B cell (primary cell): ENCODE data around the gene C16orf54. TPM values are rescaled to one million over a fixed set of nuclear protein-coding genes. Genes with fewer than 3 reads are reported as not detected.

Experiments
- ATAC-seq: fragments of 200-7000 bp; cut with Tn5 transposase; one replicate; pipeline ENCODE4 v1.10.0; 2021; ENCODE audit warnings: low read depth, mild to moderate bottlenecking, moderate number of reproducible peaks, moderate library complexity
- CTCF ChIA-PET: fragments of 350-600 bp; sonication (Branson Sonifier 250); formaldehyde crosslinking; loops from one replicate; lab custom pipeline; 2021; ENCODE audit warnings: antibody characterized with exemption, inconsistent platforms; lab: Charles Lee
- POLR2A ChIA-PET: fragments of 350-600 bp; sonication (Branson Sonifier 250); formaldehyde crosslinking; loops from one replicate; lab custom pipeline; 2021; ENCODE audit warnings: antibody characterized with exemption; lab: Charles Lee
- DNase-seq: peaks from one replicate; pipeline ENCODE4 v3.0.0; 2013
- H2AFZ ChIP-seq: 2 replicates; pipeline ENCODE4 v1.6.1; 2012; ENCODE audit warnings: mild to moderate bottlenecking, low read depth, low read length; ENCODE audit not compliant: insufficient read depth, poor library complexity, severe bottlenecking
- H3K27ac ChIP-seq, 2 donors: 1 replicate in 1 of 2; 2 replicates in 1 of 2; pipeline ENCODE4 v1.5.1; 2012 to 2013; ENCODE audit warnings: low read length in 2 of 2, mild to moderate bottlenecking in 2 of 2, moderate library complexity in 1 of 2
- H3K27me3 ChIP-seq, 4 experiments: fragments of 200-600 bp in 1 of 4; sonication (generic) in 1 of 4; replicated peaks in 1 of 4; 1 replicate in 2 of 4; 2 replicates in 2 of 4; pipeline versions ENCODE4 v1.6.1 to v1.7.0; 2013 to 2016; ENCODE audit warnings: low read length in 3 of 4, mild to moderate bottlenecking in 2 of 4, mixed read lengths in 1 of 4, moderate library complexity in 1 of 4; ENCODE audit not compliant: insufficient read depth in 4 of 4, control insufficient read depth in 3 of 4; ENCODE audit errors: control extremely low read depth in 1 of 4
- H3K36me3 ChIP-seq, 2 experiments: replicated peaks in 1 of 2; 1 replicate in 1 of 2; 2 replicates in 1 of 2; pipeline versions ENCODE4 v1.6.1 to v1.7.1; 2013; ENCODE audit warnings: low read length in 1 of 2; ENCODE audit not compliant: insufficient read depth in 2 of 2, control insufficient read depth in 1 of 2; ENCODE audit errors: control extremely low read depth in 1 of 2, extremely low read depth in 1 of 2
- H3K4me1 ChIP-seq, 2 donors: fragments of 200-600 bp in 1 of 2; sonication (generic) in 1 of 2; 1 replicate in 1 of 2; 2 replicates in 1 of 2; pipeline versions ENCODE4 v1.5.1 to v1.6.1; 2013 to 2017; ENCODE audit warnings: low read length in 2 of 2; ENCODE audit not compliant: control insufficient read depth in 2 of 2, insufficient read depth in 2 of 2
- H3K4me2 ChIP-seq: replicated peaks from 2 replicates; pipeline ENCODE3; 2012; ENCODE audit warnings: mild to moderate bottlenecking, low read depth, low read length; ENCODE audit not compliant: poor library complexity, severe bottlenecking
- H3K4me3 ChIP-seq, 5 experiments: fragments of 200-600 bp in 1 of 5; sonication (generic) in 1 of 5; 1 replicate in 3 of 5; 2 replicates in 2 of 5; pipeline versions ENCODE4 v1.5.1 to v1.7.0; 2011 to 2016; ENCODE audit warnings: low read length in 4 of 5, mild to moderate bottlenecking in 4 of 5, low read depth in 2 of 5, control low read depth in 1 of 5, moderate library complexity in 1 of 5; ENCODE audit not compliant: insufficient read depth in 1 of 5; ENCODE audit errors: control extremely low read depth in 1 of 5, extremely low read depth in 1 of 5
- H3K79me2 ChIP-seq: fragments of 200-600 bp; sonication (generic); one replicate; pipeline ENCODE4 v1.6.0; 2016; ENCODE audit warnings: low read length; ENCODE audit not compliant: control insufficient read depth, insufficient read depth
- H3K9ac ChIP-seq: fragments of 200-600 bp; sonication (generic); 2 replicates; pipeline ENCODE4 v1.6.1; 2017; ENCODE audit warnings: mild to moderate bottlenecking, low read length, moderate library complexity
- H3K9me3 ChIP-seq, 3 donors: one replicate each; pipeline versions ENCODE4 v1.6.1 to v1.7.1; 2013; ENCODE audit warnings: low read length in 2 of 3; ENCODE audit not compliant: control insufficient read depth in 2 of 3, insufficient read depth in 1 of 3; ENCODE audit errors: control extremely low read depth in 1 of 3
- H4K20me1 ChIP-seq: 2 replicates; pipeline ENCODE4 v1.6.0; 2012; ENCODE audit warnings: mild to moderate bottlenecking, low read length; ENCODE audit not compliant: insufficient read depth, control insufficient read depth, poor library complexity, severe bottlenecking
- H3K27ac Mint-ChIP-seq: one replicate; pipeline ENCODE4 v1.8.0; 2021; ENCODE audit warnings: mixed read lengths
- H3K27me3 Mint-ChIP-seq: one replicate; pipeline ENCODE4 v1.8.0; 2021; ENCODE audit warnings: mixed read lengths
- H3K4me1 Mint-ChIP-seq: one replicate; pipeline ENCODE4 v1.8.0; 2021; ENCODE audit warnings: mixed read lengths
- H3K4me3 Mint-ChIP-seq: one replicate; pipeline ENCODE4 v1.8.0; 2021; ENCODE audit warnings: mixed read lengths
- H3K9me3 Mint-ChIP-seq: one replicate; pipeline ENCODE4 v1.8.0; 2022; ENCODE audit warnings: mixed read lengths; ENCODE audit not compliant: insufficient read depth
- CTCF ChIP-seq: fragments of 200-600 bp; IDR thresholded peaks from one replicate; pipeline ENCODE4 v1.8.0; 2022; ENCODE audit warnings: antibody characterized with exemption, mild to moderate bottlenecking
- EZH2 ChIP-seq: IDR thresholded peaks from 2 replicates; pipeline ENCODE4 v1.6.1; 2012; ENCODE audit warnings: borderline replicate concordance, low read depth, mild to moderate bottlenecking, moderate library complexity, low read length; ENCODE audit not compliant: insufficient read depth, poor library complexity, severe bottlenecking
- WGBS: methylation state at CpG from one replicate; pipeline ENCODE4 v1.1.5; 2013; ENCODE audit warnings: missing lambda C conversion rate; ENCODE audit not compliant: insufficient coverage; 5-methylcytosine and 5-hydroxymethylcytosine counted together
- intact Hi-C: fragments of 100-400 bp; cut with micrococcal nuclease; formaldehyde crosslinking; loops from one replicate; pipeline ENCODE4 v1.10.0; 2022
- polyA plus RNA-seq: library from polyadenylated mRNA; depleted of rRNA; stranded (reverse); fragments of >200 nt; gene quantifications from 2 replicates; pipeline ENCODE4 v1.2.3, GENCODE V29; 2012
- total RNA-seq, 2 donors: library from RNA; stranded (reverse); fragments of 120-200 nt in 1 of 2; gene quantifications; 1 replicate in 1 of 2; 2 replicates in 1 of 2; pipeline versions ENCODE4 v1.2.3 to v1.2.4, GENCODE V29; 2013 to 2022

The C16orf54 gene
- total and polyA plus RNA-seq, 2 donors (not counting 1 experiment from before 2014, with no cell fraction given): 44.0 to 68.3 TPM

DNA sequence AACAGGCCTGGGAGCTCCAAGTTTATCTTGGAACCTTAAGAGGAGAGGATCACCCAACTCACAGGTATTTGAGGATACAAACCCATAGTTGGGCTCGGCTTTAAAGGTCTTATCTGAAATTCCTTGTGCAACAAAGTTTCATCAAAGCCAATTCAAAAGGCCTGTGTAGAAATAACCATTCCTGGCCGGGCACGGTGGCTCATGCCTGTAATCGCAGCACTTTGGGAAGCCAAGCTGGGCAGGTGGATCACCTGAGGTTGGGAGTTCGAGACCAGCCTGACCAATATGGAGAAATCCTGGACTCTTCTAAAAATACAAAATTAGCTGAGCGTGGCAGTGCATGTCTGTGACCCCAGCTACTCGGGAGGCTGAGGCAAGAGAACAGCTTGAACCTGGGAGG is 28.7 kb downstream of the C16orf54 start:
- Histone ChIP-seq H3K27me3 (no peaks in the 10 kb centered on the region), H3K9me3 (no peaks in the 10 kb centered on the region), H3K27ac (no peak overlapping the region), H3K79me2 (no peaks in the 10 kb centered on the region), H3K4me3 (no peak overlapping the region), H2AFZ (no peak overlapping the region), H4K20me1 (no peaks in the 10 kb centered on the region), H3K36me3 (no peaks in the 10 kb centered on the region), H3K4me2 (no peak overlapping the region), H3K4me1 (peaks cover 0 to 3% of the 10 kb centered on the region in 2 donors), H3K9ac (no peak overlapping the region)
- no peak overlapping the region for H3K27ac Mint-ChIP-seq
- CTCF ChIA-PET: interaction anchor here (1.0 to 6.1 kb wide), 6 partner anchors 13 to 99 kb away, joined by 3 to 63 read pairs (median 4); partner anchors contain the start of gene PAGR1
- ATAC-seq: no peak
- H3K27me3 Mint-ChIP-seq: no peaks in the 10 kb centered on the region
- no peak for DNase-seq
- no peaks in the 10 kb centered on the region for H3K9me3 Mint-ChIP-seq
- peaks cover 6% of the 10 kb centered on the region for H3K4me1 Mint-ChIP-seq
- TF ChIP-seq CTCF (no peak), EZH2 (no peak)
- POLR2A ChIA-PET: interaction anchor here (0.6 to 1.1 kb wide), 4 partner anchors 13 to 113 kb away, joined by 3 to 4 read pairs (median 3); no protein-coding TSS in a partner anchor
- WGBS: 89% methylated on average over 7 of the region's 7 CpGs
- H3K4me3 Mint-ChIP-seq: no peak overlapping the region
- intact Hi-C loops: no loop called here

GRCh38 chr16:29714972-29715371 is 30.8 kb downstream of the C16orf54 start:
- H3K36me3 ChIP-seq: no peaks in the 10 kb centered on the region
- ChIA-PET CTCF (interaction anchor here (0.6 to 1.6 kb wide), 4 partner anchors 8 to 23 kb away, joined by 3 to 5 read pairs (median 4); no protein-coding TSS in a partner anchor), POLR2A (no interaction called here)
- no peaks in the 10 kb centered on the region for H3K9me3 ChIP-seq
- H3K79me2 ChIP-seq: no peaks in the 10 kb centered on the region
- no peak for DNase-seq
- no CpG with 5 or more reads among the region's 1 CpG for WGBS
- no peaks in the 10 kb centered on the region for H3K9me3 Mint-ChIP-seq
- H3K27ac Mint-ChIP-seq: no peak overlapping the region
- no peaks in the 10 kb centered on the region for H4K20me1 ChIP-seq
- H3K4me3 Mint-ChIP-seq: no peak overlapping the region
- ATAC-seq: no peak
- H3K27me3 ChIP-seq: no peaks in the 10 kb centered on the region
- H3K4me1 Mint-ChIP-seq: peaks cover 9% of the 10 kb centered on the region
- H2AFZ ChIP-seq: no peak overlapping the region
- no peak overlapping the region for H3K9ac ChIP-seq
- peaks cover 3% of the 10 kb centered on the region for H3K27me3 Mint-ChIP-seq
- H3K4me2 ChIP-seq: no peak overlapping the region
- H3K4me3 ChIP-seq: no peak overlapping the region
- H3K27ac ChIP-seq: no peak overlapping the region
- intact Hi-C loops: no loop called here
- H3K4me1 ChIP-seq: peaks cover 9 to 10% of the 10 kb centered on the region in 2 donors
- no peak for TF ChIP-seq CTCF
- TF ChIP-seq EZH2: no peak
